ENCODE data around the gene FLYWCH1.

Gene FLYWCH1

GRCh38 chr16:2987833-2988232, 76.1 kb downstream of the FLYWCH1 start:
- in situ Hi-C loops (cut with HindIII; ENCODE audit: low pct_ligation_motif_present, low sequenced_read_pairs): no loop called here
- no peak for DNase-seq

GRCh38 chr16:2988590-2989099, 76.9 kb downstream of the FLYWCH1 start:
- Histone ChIP-seq H3K36me3 (replicated peaks) (no peaks in the 10 kb centered on the region), H3K27me3 (replicated peaks) (peaks cover 2% of the 10 kb centered on the region), H3K27ac (no peak overlapping the region), H3K4me3 (ENCODE audit: low read depth, low read length) (no peak overlapping the region)
- TF ChIP-seq CTCF (IDR thresholded peaks at IDR 0.05; ENCODE audit: low read depth, low read length, missing control alignments): no peak
- DNase-seq: no peak
- in situ Hi-C loops (cut with HindIII; ENCODE audit: low pct_ligation_motif_present, low sequenced_read_pairs): no loop called here

More at GRCh38 chr16:2987833-2988232, 76.1 kb downstream of the FLYWCH1 start:
- no peak for TF ChIP-seq CTCF (IDR thresholded peaks at IDR 0.05; ENCODE audit: low read depth, low read length, missing control alignments)
- Histone ChIP-seq H3K4me3 (ENCODE audit: low read depth, low read length) (no peak overlapping the region), H3K27ac (no peak overlapping the region), H3K27me3 (replicated peaks) (peaks cover 2% of the 10 kb centered on the region), H3K36me3 (replicated peaks) (no peaks in the 10 kb centered on the region)

GRCh38 chr16:2990891-2991290, 79.2 kb downstream of the FLYWCH1 start:
- H3K27me3 ChIP-seq (replicated peaks): peaks cover 2% of the 10 kb centered on the region
- TF ChIP-seq CTCF (IDR thresholded peaks at IDR 0.05; ENCODE audit: low read depth, low read length, missing control alignments): no peak
- DNase-seq: no peak
- H3K27ac ChIP-seq: no peak overlapping the region
- H3K4me3 ChIP-seq (ENCODE audit: low read depth, low read length): no peak overlapping the region
- no peaks in the 10 kb centered on the region for H3K36me3 ChIP-seq (replicated peaks)
- in situ Hi-C loops (cut with HindIII; ENCODE audit: low pct_ligation_motif_present, low sequenced_read_pairs): no loop called here

GRCh38 chr16:2991566-2992261, 80.0 kb downstream of the FLYWCH1 start:
- Histone ChIP-seq H3K27me3 (replicated peaks) (peaks cover 2% of the 10 kb centered on the region), H3K27ac (no peak overlapping the region), H3K4me3 (ENCODE audit: low read depth, low read length) (no peak overlapping the region), H3K36me3 (replicated peaks) (no peaks in the 10 kb centered on the region)
- in situ Hi-C loops (cut with HindIII; ENCODE audit: low pct_ligation_motif_present, low sequenced_read_pairs): no loop called here
- TF ChIP-seq CTCF (IDR thresholded peaks at IDR 0.05; ENCODE audit: low read depth, low read length, missing control alignments): no peak
- DNase-seq: no peak

- Histone ChIP-seq H3K36me3 (replicated peaks) (no peaks in the 10 kb centered on the region), H3K4me3 (ENCODE audit: low read depth, low read length) (no peak overlapping the region), H3K27me3 (replicated peaks) (peaks cover 2% of the 10 kb centered on the region), H3K27ac (no peak overlapping the region)
- DNase-seq: no peak
- in situ Hi-C loops (cut with HindIII; ENCODE audit: low pct_ligation_motif_present, low sequenced_read_pairs): no loop called here
- no peak for TF ChIP-seq CTCF (IDR thresholded peaks at IDR 0.05; ENCODE audit: low read depth, low read length, missing control alignments)
Measured at GRCh38 chr16:2992383-2993081, 80.8 kb downstream of the FLYWCH1 start.

All from brain microvascular endothelial cell (primary cell).